IMR-90 (cell line): ENCODE results near the gene SRGN.

ENCODE experiments used
- BHLHE40 ChIP-seq: fragments of 150-350 bp; IDR thresholded peaks from 2 replicates; pipeline ENCODE4 v1.6.1; 2016; ENCODE audit warnings: mild to moderate bottlenecking, low read depth, low read length
- CEBPB ChIP-seq: IDR thresholded peaks from 2 replicates; pipeline ENCODE4 v1.6.1; 2012; ENCODE audit warnings: low read depth, low read length, improper control_type of control experiment
- CTCF ChIP-seq: conservative IDR thresholded peaks from 2 replicates; pipeline ENCODE4 v1.5.1; 2012; ENCODE audit warnings: mild to moderate bottlenecking, low read depth, low read length, improper control_type of control experiment
- ELK1 ChIP-seq: fragments of 150-350 bp; IDR thresholded peaks from 2 replicates; pipeline ENCODE4 v1.6.1; 2016; ENCODE audit warnings: low read depth, mild to moderate bottlenecking, low read length, moderate library complexity, borderline replicate concordance
- MAFK ChIP-seq: IDR thresholded peaks from 2 replicates; pipeline ENCODE4 v1.6.1; 2012; ENCODE audit warnings: low read depth, low read length, improper control_type of control experiment
- MAZ ChIP-seq: IDR thresholded peaks from 2 replicates; pipeline ENCODE4 v1.6.1; 2012; ENCODE audit warnings: low read depth, mild to moderate bottlenecking, low read length, improper control_type of control experiment, moderate library complexity, borderline replicate concordance
- MXI1 ChIP-seq: IDR thresholded peaks from 2 replicates; pipeline ENCODE4 v1.6.1; 2012; ENCODE audit warnings: low read depth, mild to moderate bottlenecking, low read length, moderate library complexity, borderline replicate concordance
- POLR2A ChIP-seq: IDR thresholded peaks from 2 replicates; pipeline ENCODE4 v1.6.1; 2012; ENCODE audit warnings: mild to moderate bottlenecking, low read depth, low read length
- RAD21 ChIP-seq: IDR thresholded peaks from 2 replicates; pipeline ENCODE4 v1.6.1; 2012; ENCODE audit warnings: low read length, improper control_type of control experiment
- RFX5 ChIP-seq: IDR thresholded peaks from 2 replicates; pipeline ENCODE4 v1.8.0; 2012; ENCODE audit warnings: low read depth, mild to moderate bottlenecking, low read length, moderate library complexity
- USF2 ChIP-seq: fragments of 150-350 bp; IDR thresholded peaks from 2 replicates; pipeline ENCODE4 v1.6.1; 2017; ENCODE audit warnings: mild to moderate bottlenecking, antibody characterized with exemption, low read length, low read depth

- TF ChIP-seq POLR2A (no peak), CTCF (no peak), RFX5 (no peak), RAD21 (no peak), MAFK (no peak), ELK1 (no peak), CEBPB (no peak), MAZ (no peak), MXI1 (no peak), BHLHE40 (no peak), USF2 (no peak)
Measured at GRCh38 chr10:69065406-69066361, 22.2 kb upstream of the SRGN start.
